Measurements from ENCODE around the gene MRPL36.

GRCh38 chr5:1759378-1759970, 40.2 kb downstream of the MRPL36 start:
- TF ChIP-seq CTCF (IDR thresholded peaks at IDR 0.05) (no peak), POLR2A (IDR thresholded peaks at IDR 0.05) (no peak)
